Vagina (tissue), 2 donors: Measurements from ENCODE around the gene FFAR3.

Experiments used
- POLR2A ChIP-seq, 2 donors: fragments of 450-650 bp; IDR thresholded peaks; one replicate each; pipeline ENCODE4 v1.6.1; 2017; ENCODE audit warnings: antibody characterized with exemption in 2 of 2, mild to moderate bottlenecking in 2 of 2, moderate library complexity in 2 of 2
- POLR2AphosphoS5 ChIP-seq, 2 donors: sonication (generic); formaldehyde crosslinking; IDR thresholded peaks; one replicate each; pipeline ENCODE4 v1.9.0; 2017; ENCODE audit warnings: antibody characterized with exemption in 2 of 2, mild to moderate bottlenecking in 2 of 2, low read depth in 1 of 2; ENCODE audit not compliant: insufficient read depth in 1 of 2
- TF ChIP-seq, protein P1 (sequence below), 3 experiments: fragments of 450-650 bp in 2 of 3; fragments of 200-600 bp in 1 of 3; sonication (generic) in 1 of 3; IDR thresholded peaks; one replicate each; pipeline ENCODE4 v1.5.1; 2017 to 2019; ENCODE audit warnings: antibody characterized with exemption in 3 of 3, mild to moderate bottlenecking in 2 of 3, moderate library complexity in 2 of 3

DNA sequence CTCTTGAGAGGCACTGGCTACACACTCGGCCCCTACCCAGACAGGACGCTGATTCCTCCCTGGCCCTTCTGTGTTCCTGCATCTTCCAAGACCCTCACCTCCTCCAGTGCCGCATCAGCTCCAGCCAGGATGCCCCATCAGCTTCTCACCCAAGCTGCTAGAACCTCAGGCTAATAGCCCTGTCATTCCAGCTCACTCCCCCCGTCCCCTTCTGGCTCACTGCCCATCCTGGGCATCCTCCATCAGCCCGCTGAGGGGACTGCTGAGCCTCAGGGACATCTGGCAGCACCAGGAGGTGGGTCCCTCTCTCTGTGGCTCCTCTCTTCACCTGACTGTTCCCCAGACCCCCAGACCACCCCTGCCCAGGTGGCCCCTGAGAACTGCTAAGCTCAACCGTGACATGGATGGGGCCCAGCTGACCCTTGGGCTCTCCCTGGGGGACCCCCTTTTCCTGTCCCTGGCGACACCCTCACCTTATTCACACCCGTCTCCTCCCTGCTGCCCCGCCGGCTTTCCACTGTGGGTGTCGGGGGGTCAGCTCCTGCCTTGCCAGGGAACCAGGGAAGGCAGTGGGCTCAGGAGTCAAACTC, 4.8 kb downstream of the FFAR3 start:
- TF ChIP-seq, protein P1, sequence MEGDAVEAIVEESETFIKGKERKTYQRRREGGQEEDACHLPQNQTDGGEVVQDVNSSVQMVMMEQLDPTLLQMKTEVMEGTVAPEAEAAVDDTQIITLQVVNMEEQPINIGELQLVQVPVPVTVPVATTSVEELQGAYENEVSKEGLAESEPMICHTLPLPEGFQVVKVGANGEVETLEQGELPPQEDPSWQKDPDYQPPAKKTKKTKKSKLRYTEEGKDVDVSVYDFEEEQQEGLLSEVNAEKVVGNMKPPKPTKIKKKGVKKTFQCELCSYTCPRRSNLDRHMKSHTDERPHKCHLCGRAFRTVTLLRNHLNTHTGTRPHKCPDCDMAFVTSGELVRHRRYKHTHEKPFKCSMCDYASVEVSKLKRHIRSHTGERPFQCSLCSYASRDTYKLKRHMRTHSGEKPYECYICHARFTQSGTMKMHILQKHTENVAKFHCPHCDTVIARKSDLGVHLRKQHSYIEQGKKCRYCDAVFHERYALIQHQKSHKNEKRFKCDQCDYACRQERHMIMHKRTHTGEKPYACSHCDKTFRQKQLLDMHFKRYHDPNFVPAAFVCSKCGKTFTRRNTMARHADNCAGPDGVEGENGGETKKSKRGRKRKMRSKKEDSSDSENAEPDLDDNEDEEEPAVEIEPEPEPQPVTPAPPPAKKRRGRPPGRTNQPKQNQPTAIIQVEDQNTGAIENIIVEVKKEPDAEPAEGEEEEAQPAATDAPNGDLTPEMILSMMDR (IDR thresholded peaks at IDR 0.05): no peak
- no peak for TF ChIP-seq POLR2AphosphoS5 (IDR thresholded peaks at IDR 0.05; ENCODE audit: insufficient read depth in 1 of 2, low read depth in 1 of 2)
- no peak for TF ChIP-seq POLR2A (IDR thresholded peaks at IDR 0.05)
